Activated CD4-positive, CD25-positive, alpha-beta regulatory T cell treated with anti-CD3 and anti-CD28 coated beads, Interleukin-2, amount 50 U/mL, for 16 hours (primary cell): ENCODE results near the gene ABCA3.
A peak's percentile ranks its signal among the peaks of the same experiment; 100 is the strongest.
"Not testable (repeated sequence)": the region's sequence is repeated elsewhere in the genome, so short reads cannot be mapped to it uniquely, and the experiment has no call there.

Source experiments
- DNase-seq: peaks from one replicate; pipeline ENCODE4 v3.0.0-alpha.2; 2020; ENCODE audit warnings: low read depth, low spot score

The ABCA3 gene

GRCh38 chr16:2280981-2281542 is 59.5 kb downstream of the ABCA3 start:
- no peak for DNase-seq

- DNase-seq: no peak
These were observed 60.1 kb downstream of the ABCA3 start for GRCh38 chr16:2280461-2280860.

GRCh38 chr16:2278956-2279800 is 61.4 kb downstream of the ABCA3 start:
- no peak for DNase-seq

- no peak for DNase-seq
These were observed 62.3 kb downstream of the ABCA3 start for GRCh38 chr16:2278272-2278608.

GRCh38 chr16:2277466-2278271 is 62.9 kb downstream of the ABCA3 start:
- no peak for DNase-seq

- DNase-seq: no peak
These were observed 63.9 kb downstream of the ABCA3 start for GRCh38 chr16:2276368-2277195.

- DNase-seq: no peak
These were observed 64.8 kb downstream of the ABCA3 start for GRCh38 chr16:2275476-2276367.

GRCh38 chr16:2273931-2274330 is 66.6 kb downstream of the ABCA3 start:
- DNase-seq: no peak

GRCh38 chr16:2273484-2273883 is 67.0 kb downstream of the ABCA3 start:
- DNase-seq: no peak

GRCh38 chr16:2271848-2272461 is 68.6 kb downstream of the ABCA3 start:
- DNase-seq: no peak

- no peak for DNase-seq
These were observed 69.7 kb downstream of the ABCA3 start for GRCh38 chr16:2270588-2271470.

GRCh38 chr16:2270070-2270462 is 70.5 kb downstream of the ABCA3 start:
- DNase-seq: no peak

- DNase-seq: peak; percentile 91
These were observed 72.4 kb downstream of the ABCA3 start, which contains the start of gene RNPS1 for GRCh38 chr16:2267913-2268666. Gene RNPS1, minus strand, starts transcription at chr16:2268126. Its CDS starts 3,483 bp downstream, at chr16:2264643.

GRCh38 chr16:2267505-2267912 is 73.0 kb downstream of the ABCA3 start:
- not testable (repeated sequence) for DNase-seq

- not testable (repeated sequence) for DNase-seq
These were observed 73.6 kb downstream of the ABCA3 start for GRCh38 chr16:2266887-2267286.

- DNase-seq: not testable (repeated sequence)
These were observed 77.5 kb downstream of the ABCA3 start for GRCh38 chr16:2263026-2263425.

GRCh38 chr16:2260250-2260649 is 80.3 kb downstream of the ABCA3 start:
- no peak for DNase-seq

GRCh38 chr16:2258530-2258929 is 82.0 kb downstream of the ABCA3 start:
- not testable (repeated sequence) for DNase-seq
